HG02798 (cell line): ENCODE results near the gene TENM4.
"Not testable (repeated sequence)": the region's sequence is repeated elsewhere in the genome, so short reads cannot be mapped to it uniquely, and the experiment has no call there.

Source experiments
- ATAC-seq: cut with Tn5 transposase; IDR thresholded peaks from one replicate; pipeline ENCODE4 v1.9.1; 2021; ENCODE audit warnings: mild to moderate bottlenecking; ENCODE audit not compliant: unreplicated experiment, poor library complexity

Gene TENM4

GRCh38 chr11:78898266-78898775 lies 542.5 kb downstream of the TENM4 start:
- ATAC-seq = no peak

GRCh38 chr11:78893996-78894395 lies 546.8 kb downstream of the TENM4 start:
- ATAC-seq = no peak

GRCh38 chr11:78889698-78890097 lies 551.1 kb downstream of the TENM4 start:
- ATAC-seq = no peak

GRCh38 chr11:78886616-78887015 lies 554.2 kb downstream of the TENM4 start:
- ATAC-seq = no peak

GRCh38 chr11:78884761-78885160 lies 556.1 kb downstream of the TENM4 start:
- ATAC-seq = no peak

- no peak for ATAC-seq
Observed at GRCh38 chr11:78883506-78883905, 557.3 kb downstream of the TENM4 start.

GRCh38 chr11:78879094-78879980 lies 561.5 kb downstream of the TENM4 start:
- not testable (repeated sequence) for ATAC-seq

GRCh38 chr11:78878631-78879030 lies 562.2 kb downstream of the TENM4 start:
- no peak for ATAC-seq

- ATAC-seq = no peak
Observed at GRCh38 chr11:78876676-78877075, 564.2 kb downstream of the TENM4 start.

- ATAC-seq = no peak
Observed at GRCh38 chr11:78870655-78871054, 570.2 kb downstream of the TENM4 start.

- ATAC-seq = no peak
Observed at GRCh38 chr11:78869293-78869692, 571.5 kb downstream of the TENM4 start.

GRCh38 chr11:78868563-78868962 lies 572.3 kb downstream of the TENM4 start:
- no peak for ATAC-seq

- ATAC-seq = no peak
Observed at GRCh38 chr11:78860720-78861422, 580.0 kb downstream of the TENM4 start.

- ATAC-seq = no peak
Observed at GRCh38 chr11:78857688-78858087, 583.1 kb downstream of the TENM4 start.

GRCh38 chr11:78856211-78856610 lies 584.6 kb downstream of the TENM4 start:
- no peak for ATAC-seq

- ATAC-seq = no peak
Observed at GRCh38 chr11:78855116-78855515, 585.7 kb downstream of the TENM4 start.

- ATAC-seq = no peak
Observed at GRCh38 chr11:78853521-78853920, 587.3 kb downstream of the TENM4 start.

GRCh38 chr11:78851878-78852586 lies 588.8 kb downstream of the TENM4 start:
- ATAC-seq = no peak

- no peak for ATAC-seq
Observed at GRCh38 chr11:78850078-78850477, 590.8 kb downstream of the TENM4 start.

GRCh38 chr11:78846269-78846668 lies 594.6 kb downstream of the TENM4 start:
- ATAC-seq = no peak

GRCh38 chr11:78845496-78845895 lies 595.3 kb downstream of the TENM4 start:
- no peak for ATAC-seq
